Peyer's patch (tissue), 4 donors: ENCODE measurements around the gene TXNRD2. TPM values are rescaled to one million over a fixed set of nuclear protein-coding genes. Genes with fewer than 3 reads are reported as not detected.

ENCODE experiments used
- DNase-seq, 3 donors: peaks; one replicate each; pipeline ENCODE4 v3.0.0-alpha.2; 2017 to 2019
- H3K27ac ChIP-seq, 4 donors: fragments of 200-600 bp; sonication (generic); one replicate each; pipeline ENCODE4 v1.5.1; 2016 to 2019
- H3K27me3 ChIP-seq, 2 donors: fragments of 200-600 bp; sonication (generic); one replicate each; pipeline ENCODE4 v1.5.1; 2019
- H3K36me3 ChIP-seq, 3 donors: fragments of 200-600 bp; sonication (generic); one replicate each; pipeline ENCODE4 v1.5.1; 2016 to 2019
- H3K4me1 ChIP-seq, 4 donors: fragments of 200-600 bp; sonication (generic); one replicate each; pipeline ENCODE4 v1.5.1; 2016 to 2019
- H3K4me3 ChIP-seq, 4 donors: fragments of 200-600 bp; sonication (generic); 1 replicate in 3 of 4; 2 replicates in 1 of 4; pipeline ENCODE4 v1.5.1; 2016 to 2019; ENCODE audit warnings: mild to moderate bottlenecking in 1 of 4
- H3K9me3 ChIP-seq, 4 donors: fragments of 200-600 bp; sonication (generic); one replicate each; pipeline ENCODE4 v1.5.1; 2016 to 2019; ENCODE audit warnings: mild to moderate bottlenecking in 1 of 4
- CTCF ChIP-seq, 6 experiments: fragments of 450-650 bp in 4 of 6; fragments of 200-600 bp in 2 of 6; sonication (generic) in 1 of 6; IDR thresholded peaks; one replicate each; pipeline ENCODE4 v1.5.1; 2017 to 2019; ENCODE audit warnings: antibody characterized with exemption in 6 of 6, mild to moderate bottlenecking in 3 of 6, moderate library complexity in 1 of 6
- POLR2A ChIP-seq, 2 donors: fragments of 450-650 bp; IDR thresholded peaks; one replicate each; pipeline ENCODE4 v1.5.1; 2017; ENCODE audit warnings: antibody characterized with exemption in 2 of 2, mild to moderate bottlenecking in 2 of 2, moderate library complexity in 2 of 2
- total RNA-seq, 4 donors: library from RNA; depleted of rRNA; stranded (reverse); fragments of >200 nt; gene quantifications; one replicate each; pipeline ENCODE4 v1.1.0, GENCODE V29; 2016

Gene TXNRD2
- total RNA-seq, 4 donors from 2014 or later, result 24.7 to 29.8 (median 27.2) TPM

- Histone ChIP-seq H3K4me1 (peaks cover 0 to 36% (median 4%) of the 10 kb centered on the region in 4 donors), H3K9me3 (no peaks in the 10 kb centered on the region), H3K27me3 (no peaks in the 10 kb centered on the region), H3K36me3 (no peaks in the 10 kb centered on the region), H3K4me3 (peak overlapping the region in 3 of 4 donors; percentile 3 to 40 (median 38)), H3K27ac (peak overlapping the region in 1 of 4 donors; percentile 22)
- no peak for TF ChIP-seq POLR2A (IDR thresholded peaks at IDR 0.05)
- TF ChIP-seq CTCF (IDR thresholded peaks at IDR 0.05), result no peak
- DNase-seq, result peak; percentile 30 to 82 (median 78)
Measured at GRCh38 chr22:19959043-19959586, 17.5 kb upstream of the TXNRD2 start.

GRCh38 chr22:19958083-19959042 is 16.7 kb upstream of the TXNRD2 start:
- Histone ChIP-seq H3K4me3 (peak overlapping the region in 1 of 4 donors; percentile 40), H3K4me1 (peaks cover 0 to 42% (median 4%) of the 10 kb centered on the region in 4 donors), H3K36me3 (no peaks in the 10 kb centered on the region), H3K9me3 (no peaks in the 10 kb centered on the region), H3K27me3 (no peaks in the 10 kb centered on the region), H3K27ac (no peak overlapping the region)
- no peak for DNase-seq
- TF ChIP-seq POLR2A (IDR thresholded peaks at IDR 0.05) (no peak), CTCF (IDR thresholded peaks at IDR 0.05) (no peak)

- no peak for DNase-seq
- TF ChIP-seq POLR2A (IDR thresholded peaks at IDR 0.05) (no peak), CTCF (IDR thresholded peaks at IDR 0.05) (no peak)
- peaks cover 0 to 43% (median 4%) of the 10 kb centered on the region in 4 donors for H3K4me1 ChIP-seq
- no peak overlapping the region for H3K4me3 ChIP-seq
- no peaks in the 10 kb centered on the region for H3K36me3 ChIP-seq
- H3K27me3 ChIP-seq, result no peaks in the 10 kb centered on the region
- no peaks in the 10 kb centered on the region for H3K9me3 ChIP-seq
- H3K27ac ChIP-seq, result no peak overlapping the region
Measured at GRCh38 chr22:19957445-19957844, 15.8 kb upstream of the TXNRD2 start.

- H3K9me3 ChIP-seq, result no peaks in the 10 kb centered on the region
- TF ChIP-seq CTCF (IDR thresholded peaks at IDR 0.05) (no peak), POLR2A (IDR thresholded peaks at IDR 0.05) (no peak)
- no peaks in the 10 kb centered on the region for H3K27me3 ChIP-seq
- no peaks in the 10 kb centered on the region for H3K36me3 ChIP-seq
- DNase-seq, result no peak
- no peak overlapping the region for H3K4me3 ChIP-seq
- H3K4me1 ChIP-seq, result peaks cover 0 to 34% (median 4%) of the 10 kb centered on the region in 4 donors
- H3K27ac ChIP-seq, result no peak overlapping the region
Measured at GRCh38 chr22:19955241-19956128, 13.9 kb upstream of the TXNRD2 start.

- H3K4me1 ChIP-seq, result peaks cover 0 to 23% (median 0%) of the 10 kb centered on the region in 4 donors
- no peak for DNase-seq
- no peak overlapping the region for H3K4me3 ChIP-seq
- no peaks in the 10 kb centered on the region for H3K27me3 ChIP-seq
- TF ChIP-seq POLR2A (IDR thresholded peaks at IDR 0.05) (no peak), CTCF (IDR thresholded peaks at IDR 0.05) (no peak)
- no peak overlapping the region for H3K27ac ChIP-seq
- H3K9me3 ChIP-seq, result no peaks in the 10 kb centered on the region
- no peaks in the 10 kb centered on the region for H3K36me3 ChIP-seq
Measured at GRCh38 chr22:19951346-19951745, 9.7 kb upstream of the TXNRD2 start.
